Measurements from ENCODE around the gene NPTN.

DNA sequence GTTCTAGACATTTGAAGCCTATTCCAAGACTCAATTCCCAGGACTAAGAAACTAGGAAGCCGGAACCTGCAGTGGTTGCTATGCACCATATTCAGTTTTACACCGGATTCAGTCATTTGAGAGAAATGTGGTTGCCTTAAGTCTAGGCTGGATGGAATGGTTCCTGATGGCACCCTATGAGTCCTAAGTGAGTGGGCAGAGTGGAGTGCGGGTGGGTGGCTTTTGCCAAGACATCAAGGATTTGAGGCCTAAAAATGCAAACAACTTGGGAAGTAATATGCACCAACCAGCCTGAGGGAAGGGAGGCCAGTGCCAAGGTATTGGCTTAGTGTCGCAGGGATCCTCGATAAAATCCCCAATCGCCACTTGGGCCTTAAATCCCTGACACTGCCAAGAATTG lies 46.8 kb upstream of the NPTN start:
- TF ChIP-seq, protein P1, sequence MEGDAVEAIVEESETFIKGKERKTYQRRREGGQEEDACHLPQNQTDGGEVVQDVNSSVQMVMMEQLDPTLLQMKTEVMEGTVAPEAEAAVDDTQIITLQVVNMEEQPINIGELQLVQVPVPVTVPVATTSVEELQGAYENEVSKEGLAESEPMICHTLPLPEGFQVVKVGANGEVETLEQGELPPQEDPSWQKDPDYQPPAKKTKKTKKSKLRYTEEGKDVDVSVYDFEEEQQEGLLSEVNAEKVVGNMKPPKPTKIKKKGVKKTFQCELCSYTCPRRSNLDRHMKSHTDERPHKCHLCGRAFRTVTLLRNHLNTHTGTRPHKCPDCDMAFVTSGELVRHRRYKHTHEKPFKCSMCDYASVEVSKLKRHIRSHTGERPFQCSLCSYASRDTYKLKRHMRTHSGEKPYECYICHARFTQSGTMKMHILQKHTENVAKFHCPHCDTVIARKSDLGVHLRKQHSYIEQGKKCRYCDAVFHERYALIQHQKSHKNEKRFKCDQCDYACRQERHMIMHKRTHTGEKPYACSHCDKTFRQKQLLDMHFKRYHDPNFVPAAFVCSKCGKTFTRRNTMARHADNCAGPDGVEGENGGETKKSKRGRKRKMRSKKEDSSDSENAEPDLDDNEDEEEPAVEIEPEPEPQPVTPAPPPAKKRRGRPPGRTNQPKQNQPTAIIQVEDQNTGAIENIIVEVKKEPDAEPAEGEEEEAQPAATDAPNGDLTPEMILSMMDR (IDR thresholded peaks at IDR 0.05; ENCODE audit: low read length) = no peak
- TF ChIP-seq EZH2 (IDR thresholded peaks at IDR 0.05; ENCODE audit: borderline replicate concordance, low read length) = no peak

Measured in OCI-LY1 (cell line).